COLO668 (cell line): ENCODE data around the gene CD101.
"Not testable (repeated sequence)": the region's sequence is repeated elsewhere in the genome, so short reads cannot be mapped to it uniquely, and the experiment has no call there.

Experiments used
- DNase-seq: peaks from one replicate; lab custom pipeline; 2025; ENCODE audit not compliant: unreplicated experiment; lab: John Stamatoyannopoulos, UW

CD101 gene

GRCh38 chr1:117001254-117001927, at the start of gene CD101:
Gene CD101 (plus strand): TSS chr1:117001760. CDS start chr1:117001818, 58 bp downstream.
- DNase-seq, result no peak

- DNase-seq, result no peak
Observed at GRCh38 chr1:116952738-116953275, 48.8 kb upstream of the CD101 start.

GRCh38 chr1:116954440-116954839, 47.1 kb upstream of the CD101 start:
- no peak for DNase-seq

GRCh38 chr1:116956378-116956777, 45.2 kb upstream of the CD101 start:
- DNase-seq, result peak; percentile 73

DNA sequence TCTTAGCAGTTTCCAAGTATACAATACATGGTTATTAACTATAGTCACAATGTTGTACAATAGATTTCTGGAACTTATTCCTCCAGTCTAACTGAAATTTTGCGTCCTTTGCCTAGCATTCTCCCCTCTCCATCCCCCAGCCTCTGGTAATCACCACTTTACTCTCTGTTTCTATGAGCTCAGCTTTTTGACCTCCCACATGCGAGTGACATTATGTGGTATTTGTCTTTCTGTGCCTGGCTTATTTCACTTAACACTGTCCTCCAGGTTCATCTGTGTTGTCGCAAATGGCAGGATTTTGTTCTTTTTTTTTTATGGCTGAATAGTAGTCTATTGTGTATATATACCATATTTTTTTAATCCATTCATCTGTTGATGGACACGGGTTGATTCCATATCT, 43.9 kb upstream of the CD101 start:
- no peak for DNase-seq

GRCh38 chr1:116958110-116958509, 43.5 kb upstream of the CD101 start:
- no peak for DNase-seq

DNA sequence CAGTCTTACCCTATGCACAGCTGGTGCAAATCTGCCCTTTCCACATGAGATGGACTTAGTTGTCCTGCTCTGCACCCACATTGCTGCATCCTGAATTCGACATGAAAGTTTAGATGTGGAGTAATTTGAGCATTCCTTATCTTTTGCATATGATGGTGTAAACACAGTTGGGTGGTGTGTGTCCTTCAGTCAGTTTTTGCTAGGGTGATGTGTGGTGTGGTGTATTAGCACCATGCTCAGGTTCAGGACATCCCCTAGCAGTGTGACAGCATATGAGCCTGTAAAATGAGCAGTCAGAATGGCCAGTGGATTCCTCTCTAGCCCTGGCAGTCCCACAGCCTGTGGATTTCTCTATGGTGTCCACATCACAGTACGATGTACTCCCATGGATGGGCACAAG, 42.6 kb upstream of the CD101 start:
- no peak for DNase-seq

DNA sequence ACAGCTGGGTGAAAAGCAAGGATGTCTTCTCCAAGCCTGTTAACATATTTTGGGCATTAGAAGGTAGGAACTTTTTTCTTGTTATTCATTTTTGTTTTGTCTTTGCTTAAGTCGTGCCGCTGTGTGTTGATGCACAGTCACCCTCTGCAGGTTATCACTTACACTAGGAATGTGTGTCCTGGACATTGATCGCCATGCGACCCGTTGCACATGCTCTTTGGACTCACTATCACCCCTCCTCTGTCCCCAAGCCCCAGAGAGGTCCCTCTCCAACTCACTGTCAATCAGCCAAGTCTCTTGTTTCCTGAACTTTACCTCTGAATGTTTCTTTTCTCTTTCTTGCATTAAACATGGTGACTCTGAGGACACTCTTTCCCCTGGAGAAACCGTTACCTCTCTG, 40.0 kb upstream of the CD101 start:
- no peak for DNase-seq

- no peak for DNase-seq
Observed at GRCh38 chr1:116962987-116963639, 38.4 kb upstream of the CD101 start.

DNA sequence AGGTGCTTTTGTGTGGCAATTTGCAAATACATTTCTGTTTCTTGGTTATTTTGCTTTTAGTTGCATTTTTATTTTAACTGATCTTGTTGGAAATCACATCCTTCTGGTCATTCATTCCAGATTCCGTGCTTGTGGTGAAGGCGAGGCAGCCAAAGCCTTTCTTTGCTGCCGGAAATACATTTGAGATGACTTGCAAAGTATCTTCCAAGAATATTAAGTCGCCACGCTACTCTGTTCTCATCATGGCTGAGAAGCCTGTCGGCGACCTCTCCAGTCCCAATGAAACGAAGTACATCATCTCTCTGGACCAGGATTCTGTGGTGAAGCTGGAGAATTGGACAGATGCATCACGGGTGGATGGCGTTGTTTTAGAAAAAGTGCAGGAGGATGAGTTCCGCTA, 34.8 kb upstream of the CD101 start:
- no peak for DNase-seq

- DNase-seq, result no peak
Observed at GRCh38 chr1:116968724-116969123, 32.8 kb upstream of the CD101 start.

- DNase-seq, result no peak
Observed at GRCh38 chr1:116971258-116971860, 30.2 kb upstream of the CD101 start.

DNA sequence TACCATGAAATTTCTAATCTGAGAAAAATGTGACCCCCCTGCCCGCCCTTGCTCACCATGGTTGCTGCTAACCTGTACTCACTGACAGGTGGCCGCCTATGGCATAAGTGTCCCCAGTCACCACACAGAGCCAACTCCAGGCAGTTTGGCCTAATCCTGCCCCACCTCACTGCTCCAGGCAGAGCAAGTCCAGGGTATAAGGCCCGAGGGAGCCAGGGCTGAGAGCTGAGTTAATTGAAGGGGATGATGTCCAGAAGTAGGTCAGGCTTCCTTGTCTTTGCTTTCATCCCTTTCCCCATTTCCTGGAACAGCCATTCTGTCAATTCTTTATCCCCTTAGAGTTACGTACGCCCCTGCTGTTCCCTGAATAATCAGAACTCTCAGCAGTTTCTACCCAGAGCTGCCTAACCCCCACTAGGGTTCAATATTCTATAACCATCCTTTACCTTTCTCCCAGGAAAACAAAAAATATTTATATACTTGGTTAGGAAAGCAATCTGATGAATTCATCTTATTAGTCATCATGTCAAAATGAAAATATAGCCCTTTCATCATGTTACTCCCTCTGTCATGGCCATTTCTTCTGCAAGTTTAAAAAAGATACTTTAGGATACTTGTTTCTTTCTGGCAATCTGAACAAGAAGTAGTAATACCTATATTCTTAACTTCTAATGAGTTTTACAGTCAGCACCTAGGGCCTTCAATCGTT, 29.4 kb upstream of the CD101 start:
- DNase-seq, result no peak

- DNase-seq, result no peak
Observed at GRCh38 chr1:116972674-116973030, 28.9 kb upstream of the CD101 start.

GRCh38 chr1:116980309-116980708, 21.3 kb upstream of the CD101 start:
- DNase-seq, result not testable (repeated sequence)

DNA sequence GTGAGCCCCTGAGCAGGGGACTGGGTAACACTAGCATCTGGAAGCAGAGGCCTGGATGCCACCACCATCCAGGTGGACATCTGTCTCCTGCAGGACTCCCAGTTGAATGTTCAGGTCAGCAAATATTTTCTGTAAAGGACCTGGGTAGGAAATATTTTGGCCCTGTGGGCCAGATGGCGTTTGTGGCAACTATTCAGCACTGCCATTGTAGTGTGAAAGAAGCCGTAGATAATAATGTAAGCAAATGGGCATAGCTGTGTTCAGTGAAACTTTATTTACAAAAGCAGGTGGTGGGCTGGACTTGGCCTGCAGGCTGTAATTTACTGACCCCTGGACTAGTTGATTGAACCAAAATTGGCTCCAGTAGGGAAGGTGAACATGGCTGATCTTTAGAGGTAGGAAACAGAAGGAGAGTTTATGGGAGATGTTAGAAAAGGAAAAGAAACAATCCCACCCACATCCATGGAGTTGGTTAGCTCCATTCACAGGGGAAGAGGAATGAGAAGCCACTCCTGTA, 20.0 kb upstream of the CD101 start:
- no peak for DNase-seq

DNA sequence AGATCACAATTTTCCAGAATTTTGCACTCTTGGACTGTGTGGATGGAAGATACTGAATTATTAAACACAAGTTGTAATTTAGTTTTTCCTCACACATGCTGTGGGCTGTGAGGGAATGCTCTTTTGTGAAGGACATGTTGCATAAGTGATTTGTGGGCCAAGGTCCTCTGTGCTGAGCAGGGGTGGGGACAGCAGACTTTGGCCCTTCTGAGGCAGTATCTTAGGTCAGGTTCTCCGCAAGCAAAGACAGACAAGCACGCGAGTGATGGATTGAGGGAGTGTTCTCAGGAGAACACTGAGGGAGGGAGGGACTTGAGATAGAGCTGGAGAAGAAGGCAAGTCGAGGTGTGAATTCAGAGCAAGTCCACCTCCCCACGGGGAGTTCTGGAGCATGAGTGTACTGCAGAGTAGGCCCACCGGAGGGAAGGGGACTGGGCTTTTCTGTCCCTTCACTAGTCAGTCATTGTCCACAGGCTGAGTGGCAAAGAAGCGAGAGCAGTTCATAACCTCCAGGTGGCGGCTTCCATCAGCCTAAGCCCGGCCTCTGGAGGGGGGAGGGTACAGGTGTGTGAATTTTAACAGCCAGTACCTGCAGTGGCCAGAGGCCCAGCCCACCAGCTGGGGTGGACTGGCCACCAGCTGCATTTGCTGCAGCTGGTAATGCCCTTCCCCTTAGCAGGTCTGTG, 19.1 kb upstream of the CD101 start:
- DNase-seq, result peak; percentile 40

DNA sequence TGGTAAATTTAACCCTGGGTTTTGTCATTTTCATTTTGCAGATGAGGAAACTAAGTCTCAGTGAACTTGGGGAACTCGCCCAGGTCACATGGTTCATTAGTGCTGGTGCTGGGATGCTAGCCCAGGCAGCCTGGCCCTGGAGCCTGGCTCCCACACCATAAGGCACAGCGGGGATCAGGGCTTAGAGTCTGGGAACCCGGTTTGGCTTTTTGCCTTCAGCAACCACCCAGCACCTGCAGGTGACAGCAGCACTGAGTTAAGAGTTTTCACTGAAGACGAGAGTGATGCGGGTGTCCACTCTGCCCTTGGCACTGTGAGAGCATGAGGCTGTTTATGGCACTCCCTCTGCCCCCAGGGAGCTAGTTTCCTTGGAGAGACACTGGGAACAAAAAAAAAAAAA, 18.4 kb upstream of the CD101 start:
- DNase-seq, result no peak

DNA sequence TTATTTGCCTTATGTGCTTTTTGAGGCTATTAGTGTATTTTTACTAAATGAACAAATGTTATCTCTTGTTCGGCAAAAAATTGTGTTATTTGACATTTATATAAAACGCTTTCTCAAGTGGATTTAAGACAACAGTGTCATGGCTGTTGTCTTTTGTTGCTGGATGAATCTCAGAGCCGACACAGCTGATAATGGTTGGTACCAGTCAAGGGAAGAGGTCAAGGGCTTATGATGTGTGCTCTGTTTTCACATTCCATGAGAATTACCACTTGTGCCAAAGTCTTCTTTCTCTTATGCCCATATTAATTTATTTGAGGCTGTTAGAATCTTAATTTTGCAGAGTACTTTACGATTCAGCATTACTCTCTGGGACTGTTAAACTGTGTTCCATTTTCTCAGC, 17.9 kb upstream of the CD101 start:
- no peak for DNase-seq

DNA sequence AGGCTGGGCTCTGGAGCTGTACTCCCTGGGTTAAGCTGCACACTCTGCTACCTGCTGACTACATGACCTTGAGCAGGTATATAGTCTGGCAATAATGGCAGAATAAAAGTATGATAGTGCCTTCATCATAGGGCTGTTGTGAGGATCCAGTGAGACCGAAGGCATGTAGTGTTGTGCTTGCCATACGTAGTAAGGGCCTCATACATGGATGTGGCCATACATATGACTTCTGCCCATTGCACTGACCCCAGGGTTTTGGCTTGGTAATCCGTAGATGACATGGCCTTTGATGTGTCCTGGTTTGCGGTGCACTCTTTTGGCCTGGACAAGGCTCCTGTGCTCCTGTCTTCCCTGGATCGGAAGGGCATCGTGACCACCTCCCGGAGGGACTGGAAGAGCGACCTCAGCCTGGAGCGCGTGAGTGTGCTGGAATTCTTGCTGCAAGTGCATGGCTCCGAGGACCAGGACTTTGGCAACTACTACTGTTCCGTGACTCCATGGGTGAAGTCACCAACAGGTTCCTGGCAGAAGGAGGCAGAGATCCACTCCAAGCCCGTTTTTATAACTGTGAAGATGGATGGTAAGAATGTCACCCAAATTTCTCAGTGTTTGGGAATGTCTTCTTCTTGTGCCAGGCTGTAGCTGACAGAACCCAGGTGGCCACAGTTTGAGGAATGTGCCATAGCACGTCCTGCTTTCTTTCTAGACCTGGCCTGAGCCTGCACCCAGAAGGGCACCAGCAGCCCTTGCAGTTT, 17.0 kb upstream of the CD101 start:
- no peak for DNase-seq
